ENCODE results near the gene RUNX1.

- TF ChIP-seq CTCF (IDR thresholded peaks at IDR 0.05) (peak in 1 of 4 experiments; percentile 15), POLR2A (IDR thresholded peaks at IDR 0.05) (peak; percentile 24), POLR2AphosphoS5 (IDR thresholded peaks at IDR 0.05) (no peak)
Observed at GRCh38 chr21:34886240-34887104, 162.6 kb downstream of the RUNX1 start.
